H1 (cell line): ENCODE results near the gene TMEM17. TPM values are rescaled to one million over a fixed set of nuclear protein-coding genes. Genes with fewer than 3 reads are reported as not detected.

ENCODE experiments used
- BACH1 ChIP-seq: IDR thresholded peaks from 2 replicates; pipeline ENCODE4 v1.6.1; 2012; ENCODE audit warnings: low read length, improper control_type of control experiment
- EGR1 ChIP-seq: IDR thresholded peaks from 2 replicates; pipeline ENCODE4 v1.6.1; 2011; ENCODE audit warnings: low read depth, low read length, borderline replicate concordance
- NANOG ChIP-seq: IDR thresholded peaks from 2 replicates; pipeline ENCODE4 v1.6.1; 2011; ENCODE audit warnings: low read length, low read depth, mild to moderate bottlenecking, inconsistent platforms; ENCODE audit not compliant: insufficient read depth, poor library complexity, severe bottlenecking
- POLR2A ChIP-seq, 2 experiments: IDR thresholded peaks; 1 replicate in 1 of 2; 2 replicates in 1 of 2; pipeline ENCODE4 v1.6.1; 2011; ENCODE audit warnings: low read depth in 2 of 2, low read length in 2 of 2, mild to moderate bottlenecking in 2 of 2; ENCODE audit errors: control extremely low read depth in 1 of 2
- SIRT6 ChIP-seq: IDR thresholded peaks from one replicate; pipeline ENCODE4 v1.7.1; 2012; ENCODE audit warnings: low read length, inconsistent platforms
- SRF ChIP-seq: IDR thresholded peaks from 2 replicates; pipeline ENCODE4 v1.6.1; 2011; ENCODE audit warnings: mild to moderate bottlenecking, low read depth, low read length, moderate library complexity
- TBP ChIP-seq: IDR thresholded peaks from 2 replicates; pipeline ENCODE4 v1.6.1; 2011; ENCODE audit warnings: low read depth, low read length, improper control_type of control experiment
- TCF12 ChIP-seq: IDR thresholded peaks from 2 replicates; pipeline ENCODE4 v1.6.1; 2011; ENCODE audit warnings: low read depth, mild to moderate bottlenecking, low read length
- polyA plus RNA-seq, 7 experiments: library from polyadenylated mRNA; depleted of rRNA in 3 of 7; stranded (reverse) in 5 of 7; unstranded in 2 of 7; fragments of >200 nt in 5 of 7; fragments of 200-250 nt in 2 of 7; gene quantifications; 1 replicate in 5 of 7; 2 replicates in 1 of 7; 4 replicates in 1 of 7; pipeline versions ENCODE4 v1.2.1 to v1.2.3, GENCODE V29; 2011 to 2013; ENCODE audit warnings: missing spikeins in 2 of 7, mixed read lengths in 2 of 7
- total RNA-seq: library from RNA; stranded (reverse); fragmentation: NEBNext Ultra II Directional; extraction: Animal tissue kit (Norgen Biotek cat#: 25700); gene quantifications from 2 replicates; pipeline ENCODE4 v1.2.1, GENCODE V29; 2021
- TF ChIP-seq, protein P1 (sequence below): fragments of 300-600 bp; sonication (generic); IDR thresholded peaks from 2 replicates; pipeline ENCODE4 v1.7.1; 2012; ENCODE audit warnings: low read length, moderate library complexity, mild to moderate bottlenecking, inconsistent platforms; ENCODE audit not compliant: insufficient replicate concordance
- TF ChIP-seq, protein P2 (sequence below): IDR thresholded peaks from 2 replicates; pipeline ENCODE4 v1.6.1; 2011; ENCODE audit warnings: low read length, improper control_type of control experiment

TMEM17 gene
- total and polyA plus RNA-seq, 2 of the 8 experiments (the other 6 are each of a cell fraction or from before 2014, with no cell fraction given) = 0.69 to 1.2 TPM

DNA sequence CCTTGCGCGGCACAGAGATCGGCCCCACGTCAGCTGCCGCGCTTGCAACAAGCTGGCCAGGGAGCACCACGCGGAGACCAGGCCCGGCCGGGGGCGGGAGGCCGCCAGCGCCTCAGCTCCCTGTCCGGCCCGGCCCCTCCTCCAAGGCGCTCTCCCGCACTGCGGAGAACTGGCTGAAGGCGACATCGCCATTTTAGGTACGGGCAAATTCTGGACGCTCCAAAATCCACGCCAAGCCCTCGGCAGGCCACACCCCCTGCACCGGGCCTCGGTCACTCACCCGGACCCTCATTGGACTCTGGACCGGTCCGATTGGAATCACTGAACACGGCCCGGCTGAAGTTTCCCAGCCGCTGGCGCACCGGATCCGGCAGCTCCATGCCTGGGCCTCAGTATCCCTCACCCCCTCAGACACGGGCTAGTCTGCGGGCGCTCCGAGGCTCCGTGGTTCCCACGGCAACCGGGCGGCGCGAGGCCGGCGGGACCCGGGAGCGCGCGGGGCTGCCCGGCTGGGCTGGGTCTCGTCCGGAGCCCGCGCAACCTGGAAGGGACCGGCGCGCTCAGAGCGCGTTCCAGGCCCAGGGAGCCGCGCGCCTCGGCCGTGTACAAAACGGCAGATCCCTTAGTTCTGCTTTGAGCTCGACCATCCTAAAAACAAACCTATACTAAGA is at the start of gene TMEM17 (continued):
- TF ChIP-seq, protein P1, sequence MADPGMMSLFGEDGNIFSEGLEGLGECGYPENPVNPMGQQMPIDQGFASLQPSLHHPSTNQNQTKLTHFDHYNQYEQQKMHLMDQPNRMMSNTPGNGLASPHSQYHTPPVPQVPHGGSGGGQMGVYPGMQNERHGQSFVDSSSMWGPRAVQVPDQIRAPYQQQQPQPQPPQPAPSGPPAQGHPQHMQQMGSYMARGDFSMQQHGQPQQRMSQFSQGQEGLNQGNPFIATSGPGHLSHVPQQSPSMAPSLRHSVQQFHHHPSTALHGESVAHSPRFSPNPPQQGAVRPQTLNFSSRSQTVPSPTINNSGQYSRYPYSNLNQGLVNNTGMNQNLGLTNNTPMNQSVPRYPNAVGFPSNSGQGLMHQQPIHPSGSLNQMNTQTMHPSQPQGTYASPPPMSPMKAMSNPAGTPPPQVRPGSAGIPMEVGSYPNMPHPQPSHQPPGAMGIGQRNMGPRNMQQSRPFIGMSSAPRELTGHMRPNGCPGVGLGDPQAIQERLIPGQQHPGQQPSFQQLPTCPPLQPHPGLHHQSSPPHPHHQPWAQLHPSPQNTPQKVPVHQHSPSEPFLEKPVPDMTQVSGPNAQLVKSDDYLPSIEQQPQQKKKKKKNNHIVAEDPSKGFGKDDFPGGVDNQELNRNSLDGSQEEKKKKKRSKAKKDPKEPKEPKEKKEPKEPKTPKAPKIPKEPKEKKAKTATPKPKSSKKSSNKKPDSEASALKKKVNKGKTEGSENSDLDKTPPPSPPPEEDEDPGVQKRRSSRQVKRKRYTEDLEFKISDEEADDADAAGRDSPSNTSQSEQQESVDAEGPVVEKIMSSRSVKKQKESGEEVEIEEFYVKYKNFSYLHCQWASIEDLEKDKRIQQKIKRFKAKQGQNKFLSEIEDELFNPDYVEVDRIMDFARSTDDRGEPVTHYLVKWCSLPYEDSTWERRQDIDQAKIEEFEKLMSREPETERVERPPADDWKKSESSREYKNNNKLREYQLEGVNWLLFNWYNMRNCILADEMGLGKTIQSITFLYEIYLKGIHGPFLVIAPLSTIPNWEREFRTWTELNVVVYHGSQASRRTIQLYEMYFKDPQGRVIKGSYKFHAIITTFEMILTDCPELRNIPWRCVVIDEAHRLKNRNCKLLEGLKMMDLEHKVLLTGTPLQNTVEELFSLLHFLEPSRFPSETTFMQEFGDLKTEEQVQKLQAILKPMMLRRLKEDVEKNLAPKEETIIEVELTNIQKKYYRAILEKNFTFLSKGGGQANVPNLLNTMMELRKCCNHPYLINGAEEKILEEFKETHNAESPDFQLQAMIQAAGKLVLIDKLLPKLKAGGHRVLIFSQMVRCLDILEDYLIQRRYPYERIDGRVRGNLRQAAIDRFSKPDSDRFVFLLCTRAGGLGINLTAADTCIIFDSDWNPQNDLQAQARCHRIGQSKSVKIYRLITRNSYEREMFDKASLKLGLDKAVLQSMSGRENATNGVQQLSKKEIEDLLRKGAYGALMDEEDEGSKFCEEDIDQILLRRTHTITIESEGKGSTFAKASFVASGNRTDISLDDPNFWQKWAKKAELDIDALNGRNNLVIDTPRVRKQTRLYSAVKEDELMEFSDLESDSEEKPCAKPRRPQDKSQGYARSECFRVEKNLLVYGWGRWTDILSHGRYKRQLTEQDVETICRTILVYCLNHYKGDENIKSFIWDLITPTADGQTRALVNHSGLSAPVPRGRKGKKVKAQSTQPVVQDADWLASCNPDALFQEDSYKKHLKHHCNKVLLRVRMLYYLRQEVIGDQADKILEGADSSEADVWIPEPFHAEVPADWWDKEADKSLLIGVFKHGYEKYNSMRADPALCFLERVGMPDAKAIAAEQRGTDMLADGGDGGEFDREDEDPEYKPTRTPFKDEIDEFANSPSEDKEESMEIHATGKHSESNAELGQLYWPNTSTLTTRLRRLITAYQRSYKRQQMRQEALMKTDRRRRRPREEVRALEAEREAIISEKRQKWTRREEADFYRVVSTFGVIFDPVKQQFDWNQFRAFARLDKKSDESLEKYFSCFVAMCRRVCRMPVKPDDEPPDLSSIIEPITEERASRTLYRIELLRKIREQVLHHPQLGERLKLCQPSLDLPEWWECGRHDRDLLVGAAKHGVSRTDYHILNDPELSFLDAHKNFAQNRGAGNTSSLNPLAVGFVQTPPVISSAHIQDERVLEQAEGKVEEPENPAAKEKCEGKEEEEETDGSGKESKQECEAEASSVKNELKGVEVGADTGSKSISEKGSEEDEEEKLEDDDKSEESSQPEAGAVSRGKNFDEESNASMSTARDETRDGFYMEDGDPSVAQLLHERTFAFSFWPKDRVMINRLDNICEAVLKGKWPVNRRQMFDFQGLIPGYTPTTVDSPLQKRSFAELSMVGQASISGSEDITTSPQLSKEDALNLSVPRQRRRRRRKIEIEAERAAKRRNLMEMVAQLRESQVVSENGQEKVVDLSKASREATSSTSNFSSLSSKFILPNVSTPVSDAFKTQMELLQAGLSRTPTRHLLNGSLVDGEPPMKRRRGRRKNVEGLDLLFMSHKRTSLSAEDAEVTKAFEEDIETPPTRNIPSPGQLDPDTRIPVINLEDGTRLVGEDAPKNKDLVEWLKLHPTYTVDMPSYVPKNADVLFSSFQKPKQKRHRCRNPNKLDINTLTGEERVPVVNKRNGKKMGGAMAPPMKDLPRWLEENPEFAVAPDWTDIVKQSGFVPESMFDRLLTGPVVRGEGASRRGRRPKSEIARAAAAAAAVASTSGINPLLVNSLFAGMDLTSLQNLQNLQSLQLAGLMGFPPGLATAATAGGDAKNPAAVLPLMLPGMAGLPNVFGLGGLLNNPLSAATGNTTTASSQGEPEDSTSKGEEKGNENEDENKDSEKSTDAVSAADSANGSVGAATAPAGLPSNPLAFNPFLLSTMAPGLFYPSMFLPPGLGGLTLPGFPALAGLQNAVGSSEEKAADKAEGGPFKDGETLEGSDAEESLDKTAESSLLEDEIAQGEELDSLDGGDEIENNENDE = no peak
- TF ChIP-seq POLR2A (IDR thresholded peaks at IDR 0.05; ENCODE audit: control extremely low read depth in 1 of 2, low read depth in 2 of 2, low read length in 2 of 2) = peak in 1 of 2 experiments; percentile 79; a peak in 2 of 3 replicates
- peak; percentile 81 for TF ChIP-seq BACH1
- TF ChIP-seq EGR1 = peak; percentile 61; the same call in 1 of the 2 replicates
- TF ChIP-seq NANOG = no peak
- no peak for TF ChIP-seq TCF12
- TF ChIP-seq SIRT6 = no peak
- TF ChIP-seq TBP = peak; percentile 26; the same call in 1 of the 2 replicates
- TF ChIP-seq SRF = no peak
- TF ChIP-seq, protein P2, sequence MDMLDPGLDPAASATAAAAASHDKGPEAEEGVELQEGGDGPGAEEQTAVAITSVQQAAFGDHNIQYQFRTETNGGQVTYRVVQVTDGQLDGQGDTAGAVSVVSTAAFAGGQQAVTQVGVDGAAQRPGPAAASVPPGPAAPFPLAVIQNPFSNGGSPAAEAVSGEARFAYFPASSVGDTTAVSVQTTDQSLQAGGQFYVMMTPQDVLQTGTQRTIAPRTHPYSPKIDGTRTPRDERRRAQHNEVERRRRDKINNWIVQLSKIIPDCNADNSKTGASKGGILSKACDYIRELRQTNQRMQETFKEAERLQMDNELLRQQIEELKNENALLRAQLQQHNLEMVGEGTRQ = no peak
